Stimulated activated CD4-positive, alpha-beta T cell treated with anti-CD3 and anti-CD28 coated beads, TNF-alpha, amount 100 ng/mL, for 1 hour (primary cell): ENCODE data around the gene MARCHF2.

Experiments
- DNase-seq, 3 donors: peaks; one replicate each; pipeline ENCODE4 v3.0.0-alpha.2; 2020; ENCODE audit warnings: low read depth in 3 of 3, low spot score in 1 of 3

The MARCHF2 gene

DNA sequence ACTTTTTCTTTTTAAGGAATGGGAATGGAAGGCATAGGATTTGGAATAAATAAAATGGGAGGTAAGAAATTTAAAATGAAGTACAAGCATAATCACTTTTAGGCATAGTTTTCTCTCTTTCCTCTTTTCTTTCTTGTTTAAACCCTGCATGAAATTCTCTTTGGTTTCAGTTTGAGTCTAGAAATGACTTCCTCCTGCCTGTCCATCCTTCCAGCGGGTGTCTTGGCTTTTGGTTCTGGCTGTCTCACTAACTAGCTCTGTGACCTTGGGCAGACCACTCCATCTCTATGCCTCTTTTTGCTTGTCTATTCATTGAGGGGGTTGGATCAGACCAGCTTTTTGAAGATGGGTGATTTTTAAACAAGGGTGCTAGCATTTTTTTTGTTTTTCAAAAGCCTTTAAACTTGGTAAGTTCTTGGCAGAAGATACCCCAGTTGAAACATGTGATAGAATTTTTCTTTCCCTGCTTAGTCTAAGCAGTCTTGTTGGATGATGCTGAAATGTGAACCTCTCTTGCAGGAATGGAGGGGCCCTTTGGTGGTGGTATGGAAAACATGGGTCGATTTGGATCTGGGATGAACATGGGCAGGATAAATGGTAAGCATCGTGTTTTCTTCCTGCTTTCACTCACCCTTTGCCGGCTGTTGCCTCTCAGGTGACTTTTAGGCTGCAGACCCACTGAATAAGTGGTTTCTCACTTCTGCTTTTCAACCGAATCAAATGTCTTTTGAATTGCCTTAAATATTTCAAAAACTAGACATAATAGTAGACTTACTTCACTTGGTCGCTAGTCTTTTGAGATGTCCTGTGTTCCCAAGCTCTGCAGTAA, 60.8 kb downstream of the MARCHF2 start:
- no peak for DNase-seq

DNA sequence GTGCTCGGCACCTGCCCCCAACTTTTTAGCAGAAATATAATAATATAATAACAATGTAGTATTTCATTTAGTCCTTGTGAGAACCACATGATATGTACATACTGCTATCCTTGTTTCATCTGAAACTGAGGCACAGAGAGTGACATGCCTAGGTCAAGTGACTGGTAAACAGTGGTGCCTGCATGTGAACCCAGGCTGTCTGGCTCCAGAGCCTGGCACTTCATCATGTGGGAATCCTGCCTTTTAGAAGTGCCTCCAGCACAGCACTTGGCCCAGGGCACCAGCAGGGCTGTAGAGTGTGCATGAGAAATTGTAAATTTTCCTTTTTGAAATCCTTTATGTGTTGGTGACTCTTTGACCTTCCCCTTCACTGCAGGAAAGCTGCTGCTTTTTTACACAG, 61.9 kb downstream of the MARCHF2 start:
- DNase-seq, result no peak

DNA sequence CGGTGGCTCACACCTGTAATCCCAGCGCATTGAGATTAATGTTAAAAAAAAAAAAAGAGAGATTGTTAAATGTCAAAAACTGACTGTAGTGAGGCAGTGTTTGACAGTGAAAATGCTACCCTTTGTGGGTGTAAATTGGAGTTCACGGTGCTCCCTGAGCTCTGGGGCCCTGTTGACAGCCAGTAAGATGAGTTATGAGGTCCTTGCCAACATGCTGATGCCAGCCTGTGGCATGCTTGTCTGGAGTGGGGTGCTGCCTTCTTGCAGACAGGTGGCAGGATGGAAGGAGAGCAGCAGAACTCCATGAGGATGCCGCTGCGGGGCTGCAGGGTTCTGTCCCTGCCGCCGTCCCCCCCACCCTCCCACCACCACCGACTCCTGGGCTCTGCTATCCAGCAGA, 63.4 kb downstream of the MARCHF2 start:
- DNase-seq, result no peak

DNA sequence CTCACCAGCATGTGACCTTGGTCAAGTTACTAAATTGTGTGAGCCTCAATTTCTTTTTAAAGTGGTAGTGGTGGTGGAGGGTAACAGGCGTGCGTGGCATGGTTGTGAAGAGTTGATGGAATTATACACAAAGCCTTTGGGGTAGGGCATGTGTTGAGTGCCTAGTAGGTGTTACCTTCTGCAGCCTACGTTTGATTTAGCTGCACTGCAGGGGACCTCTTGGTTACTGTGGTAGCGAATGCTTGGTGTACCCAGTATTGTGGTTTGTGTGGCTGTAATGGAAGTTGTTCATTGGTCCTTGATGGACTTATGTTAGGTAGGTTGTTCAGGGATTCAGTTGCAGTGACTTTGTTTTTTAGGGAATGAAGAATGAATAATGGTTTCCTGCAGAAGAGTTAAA, 64.8 kb downstream of the MARCHF2 start:
- DNase-seq, result no peak

DNA sequence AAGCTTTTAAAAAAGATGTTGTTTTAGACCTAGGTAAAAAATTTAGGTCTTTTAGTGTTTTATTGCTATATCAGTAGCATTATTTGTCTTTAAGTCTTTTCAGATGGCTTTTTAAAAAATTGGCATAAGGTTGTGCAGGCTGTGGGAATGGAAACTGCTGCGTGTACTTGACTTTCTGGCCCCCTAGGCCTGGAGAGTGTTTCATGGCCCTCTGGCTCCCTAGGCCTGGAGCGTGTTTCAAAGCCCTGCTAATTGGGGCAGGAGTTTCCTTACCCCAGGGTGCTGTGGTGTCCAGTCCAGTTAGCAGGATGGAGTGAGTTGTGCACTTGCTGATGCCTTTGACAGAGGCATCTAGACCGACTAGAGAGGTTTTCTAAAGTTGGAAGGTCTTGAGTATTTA, 65.5 kb downstream of the MARCHF2 start:
- DNase-seq, result no peak

DNA sequence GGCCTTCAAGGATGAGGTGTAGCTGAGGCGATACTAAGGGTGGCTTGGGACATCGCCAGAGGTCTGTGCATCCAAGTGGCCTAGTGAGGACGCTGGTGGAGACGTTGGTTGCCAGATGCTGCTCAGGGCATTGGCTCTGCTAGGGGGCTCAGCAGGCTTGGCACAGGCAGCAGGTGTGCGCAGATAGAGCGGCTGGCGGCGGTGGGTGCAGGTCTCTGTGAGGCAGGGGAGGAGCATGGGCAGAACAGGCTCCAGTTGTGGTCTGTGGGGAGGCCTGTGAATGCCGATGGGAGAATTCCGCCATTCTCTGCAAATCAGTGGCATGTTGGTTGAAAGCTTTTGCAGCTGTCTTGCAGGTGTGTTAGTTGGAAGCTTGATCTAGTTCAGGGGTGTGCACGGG, 68.1 kb downstream of the MARCHF2 start:
- DNase-seq, result no peak

DNA sequence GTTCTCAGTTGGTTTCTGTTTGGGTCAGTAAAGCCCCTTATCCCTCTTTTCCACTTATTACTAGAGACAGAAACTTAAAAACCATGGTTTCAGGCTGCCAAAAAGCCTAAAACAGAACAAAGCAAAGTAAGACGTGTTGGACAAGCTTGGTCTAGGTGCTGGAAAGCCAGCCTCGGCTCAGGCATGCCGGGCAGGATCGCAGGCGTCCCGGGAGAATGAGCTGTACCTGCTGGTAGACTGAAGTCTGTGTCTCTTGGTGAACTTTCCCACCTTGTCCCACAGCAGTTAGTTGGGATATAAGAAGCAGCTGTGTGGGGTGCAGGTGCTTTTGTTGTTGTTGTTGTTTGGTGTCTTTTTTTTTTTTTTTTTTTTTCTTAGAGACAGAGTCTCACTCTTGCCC, 68.5 kb downstream of the MARCHF2 start:
- no peak for DNase-seq

DNA sequence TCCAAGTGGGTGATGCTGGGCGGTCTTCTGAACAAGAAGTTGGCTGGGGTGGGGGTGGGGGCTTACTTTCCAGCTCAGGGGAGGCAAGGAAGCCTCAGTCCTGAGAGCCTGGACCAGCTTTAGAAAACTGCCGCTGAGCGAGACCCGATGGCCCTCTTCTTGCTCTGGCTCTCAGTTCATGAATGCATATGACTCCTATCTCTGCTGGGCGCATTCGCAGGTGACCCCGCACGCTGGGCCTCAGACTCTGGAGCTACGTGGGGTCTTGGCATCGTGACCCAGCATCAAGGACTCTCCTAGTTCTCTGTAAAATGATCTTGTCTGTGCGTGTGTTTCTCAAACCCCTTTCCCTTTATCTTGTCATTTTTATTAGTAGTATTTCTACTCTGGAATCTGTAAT, 69.6 kb downstream of the MARCHF2 start:
- DNase-seq, result no peak

DNA sequence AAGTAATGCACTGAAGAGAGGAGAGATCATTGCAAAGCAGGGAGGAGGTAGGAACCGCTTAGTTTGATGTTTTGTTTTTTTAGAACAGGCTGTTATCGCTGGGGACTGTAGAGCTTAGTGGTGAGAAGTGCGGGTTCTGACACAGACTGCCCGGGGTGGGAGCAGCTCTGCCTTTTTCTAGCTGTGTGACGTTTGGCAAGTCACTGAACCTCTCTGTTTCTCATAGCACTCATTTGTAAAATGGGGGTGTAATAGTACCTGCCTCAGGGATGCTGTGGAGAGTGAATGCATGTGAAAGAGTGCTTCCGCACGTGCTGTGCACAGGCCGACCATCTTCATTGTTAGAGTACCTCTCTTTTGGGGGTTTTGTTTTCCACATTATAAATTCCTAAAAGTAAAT, 70.1 kb downstream of the MARCHF2 start:
- DNase-seq, result no peak

DNA sequence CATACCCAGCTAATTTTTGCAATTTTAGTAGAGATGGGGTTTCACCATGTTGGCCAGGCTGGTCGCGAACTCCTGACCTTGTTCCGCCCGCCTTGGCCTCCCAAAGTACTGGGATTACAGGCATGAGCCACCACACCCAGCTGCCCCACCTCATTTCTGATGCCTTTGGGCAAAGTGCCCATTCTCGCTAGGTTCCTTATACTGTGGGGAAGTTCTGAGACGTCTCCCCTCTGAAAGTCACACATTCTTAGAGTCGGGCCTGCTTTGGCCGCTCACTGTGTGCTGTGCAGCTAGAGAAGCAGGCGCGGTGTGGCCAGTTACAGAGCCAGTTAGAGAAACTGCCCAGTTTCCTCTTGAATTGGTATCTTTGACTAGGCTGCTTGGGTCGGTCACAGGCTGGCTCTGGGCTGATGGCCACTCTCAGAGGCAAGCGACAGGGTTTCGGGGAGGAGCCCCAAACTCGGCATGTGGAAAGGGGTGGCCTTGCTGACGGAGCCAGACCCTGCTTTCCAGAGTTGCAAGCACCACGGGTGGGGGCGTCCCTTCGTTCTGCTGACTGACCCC, 71.3 kb downstream of the MARCHF2 start:
- DNase-seq, result no peak

DNA sequence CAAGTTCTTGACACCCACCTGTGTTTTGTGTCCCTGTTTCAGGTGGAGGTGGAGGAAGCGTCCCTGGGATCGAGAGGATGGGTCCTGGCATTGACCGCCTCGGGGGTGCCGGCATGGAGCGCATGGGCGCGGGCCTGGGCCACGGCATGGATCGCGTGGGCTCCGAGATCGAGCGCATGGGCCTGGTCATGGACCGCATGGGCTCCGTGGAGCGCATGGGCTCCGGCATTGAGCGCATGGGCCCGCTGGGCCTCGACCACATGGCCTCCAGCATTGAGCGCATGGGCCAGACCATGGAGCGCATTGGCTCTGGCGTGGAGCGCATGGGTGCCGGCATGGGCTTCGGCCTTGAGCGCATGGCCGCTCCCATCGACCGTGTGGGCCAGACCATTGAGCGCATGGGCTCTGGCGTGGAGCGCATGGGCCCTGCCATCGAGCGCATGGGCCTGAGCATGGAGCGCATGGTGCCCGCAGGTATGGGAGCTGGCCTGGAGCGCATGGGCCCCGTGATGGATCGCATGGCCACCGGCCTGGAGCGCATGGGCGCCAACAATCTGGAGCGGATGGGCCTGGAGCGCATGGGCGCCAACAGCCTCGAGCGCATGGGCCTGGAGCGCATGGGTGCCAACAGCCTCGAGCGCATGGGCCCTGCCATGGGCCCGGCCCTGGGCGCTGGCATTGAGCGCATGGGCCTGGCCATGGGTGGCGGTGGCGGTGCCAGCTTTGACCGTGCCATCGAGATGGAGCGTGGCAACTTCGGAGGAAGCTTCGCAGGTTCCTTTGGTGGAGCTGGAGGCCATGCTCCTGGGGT, 72.7 kb downstream of the MARCHF2 start:
- DNase-seq, result no peak

DNA sequence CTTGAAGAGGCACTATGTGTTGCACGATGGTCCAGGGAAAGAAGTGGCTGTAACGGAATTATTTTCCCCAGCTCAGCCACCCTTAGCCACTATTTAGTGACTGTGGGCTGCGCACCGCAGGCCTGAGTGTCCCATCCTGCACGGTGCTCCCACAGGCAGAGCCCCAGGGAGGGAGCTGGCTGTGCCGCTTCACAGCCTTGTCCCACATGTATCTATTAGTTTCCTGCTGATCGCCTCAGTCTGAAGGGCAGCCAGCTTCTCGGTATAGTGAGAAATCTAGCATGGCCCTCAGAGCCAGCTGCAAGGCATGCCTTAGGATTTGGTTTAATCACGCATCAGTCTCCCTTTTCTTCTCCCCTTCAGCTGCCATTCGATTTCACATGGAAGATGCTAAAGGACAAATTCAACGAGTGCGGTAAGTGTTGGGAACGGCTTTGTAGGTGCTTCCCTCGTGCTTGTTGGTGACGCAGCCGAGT, 73.6 kb downstream of the MARCHF2 start:
- DNase-seq, result no peak

DNA sequence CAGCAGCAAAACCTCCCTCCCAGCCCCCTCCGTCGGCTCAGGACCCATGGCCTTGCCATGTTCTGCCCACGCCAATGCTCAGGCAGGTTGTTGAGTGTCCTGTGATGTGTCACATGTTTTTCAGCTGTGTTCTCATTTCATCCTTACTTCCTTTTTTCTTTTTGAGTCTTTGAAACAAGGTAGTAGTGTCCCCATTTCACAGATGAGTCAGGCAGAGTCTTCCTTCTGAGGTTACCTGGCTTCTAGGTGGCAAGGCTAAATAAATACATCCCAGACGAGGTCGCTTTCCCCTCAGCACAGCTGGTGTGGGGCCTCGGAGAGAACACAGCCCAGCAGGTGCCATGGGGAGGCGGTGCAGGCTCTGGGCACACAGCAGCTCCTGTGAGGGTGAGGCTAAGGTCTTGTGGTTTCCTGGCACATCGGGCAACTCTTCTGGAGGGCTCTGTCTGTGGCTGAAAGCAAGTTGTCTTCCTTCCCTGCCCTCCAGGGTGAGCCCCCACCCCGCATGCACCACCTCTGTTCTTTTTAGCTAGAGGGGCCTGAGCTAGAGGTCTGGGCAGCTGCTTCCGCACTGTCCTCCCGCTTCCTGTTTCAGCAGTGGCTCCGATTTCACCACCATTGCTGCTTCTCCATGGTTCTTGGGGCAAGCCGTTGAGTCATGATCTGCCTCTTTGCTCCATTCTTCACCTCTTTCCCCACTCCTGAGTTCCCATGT, 74.2 kb downstream of the MARCHF2 start:
- DNase-seq, result peak in 1 of 3 donors; percentile 28

DNA sequence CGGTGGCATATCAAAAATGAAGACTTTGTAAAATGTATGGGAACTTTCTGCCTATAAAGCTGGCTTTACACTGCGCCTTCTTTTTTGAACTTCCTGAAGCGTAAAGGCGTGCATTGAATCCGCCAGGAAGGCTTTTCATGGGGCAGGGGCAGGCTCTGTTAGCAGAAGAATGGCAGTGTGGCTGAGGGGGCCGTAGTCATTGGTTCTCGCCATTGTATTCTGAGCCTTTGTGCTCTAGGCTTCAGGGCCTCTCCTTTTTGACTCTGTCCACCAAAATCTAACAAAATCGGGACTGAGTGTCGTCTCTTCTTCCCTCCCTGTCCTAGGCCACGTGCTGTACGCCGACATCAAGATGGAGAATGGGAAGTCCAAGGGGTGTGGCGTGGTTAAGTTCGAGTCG, 75.3 kb downstream of the MARCHF2 start:
- no peak for DNase-seq
